Peyer's patch (tissue), 4 donors: ENCODE measurements around the gene ZNF8.

Source experiments
- POLR2A ChIP-seq, 2 donors: fragments of 450-650 bp; IDR thresholded peaks; one replicate each; pipeline ENCODE4 v1.5.1; 2017; ENCODE audit warnings: antibody characterized with exemption in 2 of 2, mild to moderate bottlenecking in 2 of 2, moderate library complexity in 2 of 2
- TF ChIP-seq, protein P1 (sequence below), 6 experiments: fragments of 450-650 bp in 4 of 6; fragments of 200-600 bp in 2 of 6; sonication (generic) in 1 of 6; IDR thresholded peaks; one replicate each; pipeline ENCODE4 v1.5.1; 2017 to 2019; ENCODE audit warnings: antibody characterized with exemption in 6 of 6, mild to moderate bottlenecking in 3 of 6, moderate library complexity in 1 of 6

DNA sequence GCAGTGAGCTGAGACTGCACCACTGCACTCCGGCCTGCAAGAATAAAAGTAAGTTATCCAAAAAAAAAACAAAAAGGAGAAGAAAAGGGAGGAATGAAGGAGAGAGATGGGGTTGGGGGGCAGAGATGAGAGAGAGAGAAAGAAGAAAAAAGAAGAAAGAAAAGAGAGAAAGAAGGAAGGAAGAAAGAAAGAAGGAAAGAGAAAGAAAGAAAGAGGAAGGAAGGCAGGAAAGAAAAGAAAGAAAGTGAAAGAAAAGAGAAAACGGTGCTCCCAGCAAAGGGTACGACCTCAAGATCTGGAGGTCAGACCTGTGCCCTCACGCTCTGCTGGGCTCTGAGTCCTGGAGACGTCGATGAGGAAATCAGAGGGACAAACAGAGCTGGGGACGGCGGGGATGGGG is 70.8 kb downstream of the ZNF8 start:
- TF ChIP-seq, protein P1, sequence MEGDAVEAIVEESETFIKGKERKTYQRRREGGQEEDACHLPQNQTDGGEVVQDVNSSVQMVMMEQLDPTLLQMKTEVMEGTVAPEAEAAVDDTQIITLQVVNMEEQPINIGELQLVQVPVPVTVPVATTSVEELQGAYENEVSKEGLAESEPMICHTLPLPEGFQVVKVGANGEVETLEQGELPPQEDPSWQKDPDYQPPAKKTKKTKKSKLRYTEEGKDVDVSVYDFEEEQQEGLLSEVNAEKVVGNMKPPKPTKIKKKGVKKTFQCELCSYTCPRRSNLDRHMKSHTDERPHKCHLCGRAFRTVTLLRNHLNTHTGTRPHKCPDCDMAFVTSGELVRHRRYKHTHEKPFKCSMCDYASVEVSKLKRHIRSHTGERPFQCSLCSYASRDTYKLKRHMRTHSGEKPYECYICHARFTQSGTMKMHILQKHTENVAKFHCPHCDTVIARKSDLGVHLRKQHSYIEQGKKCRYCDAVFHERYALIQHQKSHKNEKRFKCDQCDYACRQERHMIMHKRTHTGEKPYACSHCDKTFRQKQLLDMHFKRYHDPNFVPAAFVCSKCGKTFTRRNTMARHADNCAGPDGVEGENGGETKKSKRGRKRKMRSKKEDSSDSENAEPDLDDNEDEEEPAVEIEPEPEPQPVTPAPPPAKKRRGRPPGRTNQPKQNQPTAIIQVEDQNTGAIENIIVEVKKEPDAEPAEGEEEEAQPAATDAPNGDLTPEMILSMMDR (IDR thresholded peaks at IDR 0.05): no peak
- TF ChIP-seq POLR2A (IDR thresholded peaks at IDR 0.05): no peak
